ENCODE data around the gene CCDC186.

GRCh38 chr10:114174695-114175188 lies 739 bp upstream of the CCDC186 start:
- TF ChIP-seq EZH2 (IDR thresholded peaks at IDR 0.05) (no peak), POLR2AphosphoS5 (IDR thresholded peaks at IDR 0.05; ENCODE audit: borderline replicate concordance, low read depth, low read length) (no peak)
